Ishikawa (cell line): ENCODE data around the gene WDR48.

ENCODE experiments used
- CEBPB ChIP-seq: IDR thresholded peaks from 2 replicates; pipeline ENCODE4 v1.6.1; 2012
- CREB1 ChIP-seq: IDR thresholded peaks from 2 replicates; pipeline ENCODE4 v1.6.1; 2012; ENCODE audit warnings: low read depth
- EGR1 ChIP-seq: IDR thresholded peaks from 2 replicates; pipeline ENCODE4 v1.6.1; 2012
- EP300 ChIP-seq: IDR thresholded peaks from 2 replicates; pipeline ENCODE4 v1.6.1; 2012; ENCODE audit warnings: borderline replicate concordance
- MAX ChIP-seq: IDR thresholded peaks from 2 replicates; pipeline ENCODE4 v1.6.1; 2012
- NFIC ChIP-seq: IDR thresholded peaks from 2 replicates; pipeline ENCODE4 v1.6.1; 2012
- RAD21 ChIP-seq: IDR thresholded peaks from 2 replicates; pipeline ENCODE4 v1.6.1; 2012; ENCODE audit warnings: low read depth
- REST ChIP-seq: IDR thresholded peaks from 2 replicates; pipeline ENCODE4 v1.6.1; 2012; ENCODE audit warnings: low read depth, mild to moderate bottlenecking
- TAF1 ChIP-seq: IDR thresholded peaks from 2 replicates; pipeline ENCODE4 v1.6.1; 2012; ENCODE audit warnings: low read depth, mild to moderate bottlenecking
- TEAD4 ChIP-seq: IDR thresholded peaks from 2 replicates; pipeline ENCODE4 v1.6.1; 2012
- YY1 ChIP-seq: IDR thresholded peaks from 2 replicates; pipeline ENCODE4 v1.6.1; 2012; ENCODE audit warnings: low read depth
- ZBTB7A ChIP-seq: IDR thresholded peaks from 2 replicates; pipeline ENCODE4 v1.6.1; 2012; ENCODE audit warnings: low read depth
- TF ChIP-seq, protein P1 (sequence below): IDR thresholded peaks from 2 replicates; pipeline ENCODE4 v1.6.1; 2012

DNA sequence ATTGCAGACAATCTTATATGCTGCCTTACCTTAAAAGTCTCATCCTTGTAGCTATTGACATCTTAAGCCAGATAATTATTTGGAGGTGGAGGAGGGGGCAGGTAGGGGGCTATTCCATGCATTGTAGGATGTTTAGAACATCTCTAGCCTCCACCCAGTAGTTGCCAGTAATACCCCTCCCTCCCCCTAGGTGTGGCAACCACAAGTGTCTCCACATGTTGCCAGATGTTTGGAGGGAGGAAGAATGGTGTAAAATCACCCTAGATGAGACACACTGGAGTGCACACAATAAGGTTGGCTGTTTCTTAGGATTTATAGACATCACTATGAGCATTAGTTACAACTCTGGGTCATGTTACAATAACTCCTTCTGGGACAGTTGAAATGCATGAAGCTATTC is 28.2 kb downstream of the WDR48 start:
- TF ChIP-seq EP300, result no peak
- no peak for TF ChIP-seq CEBPB
- no peak for TF ChIP-seq ZBTB7A
- no peak for TF ChIP-seq REST
- no peak for TF ChIP-seq YY1
- no peak for TF ChIP-seq MAX
- no peak for TF ChIP-seq CREB1
- TF ChIP-seq, protein P1, sequence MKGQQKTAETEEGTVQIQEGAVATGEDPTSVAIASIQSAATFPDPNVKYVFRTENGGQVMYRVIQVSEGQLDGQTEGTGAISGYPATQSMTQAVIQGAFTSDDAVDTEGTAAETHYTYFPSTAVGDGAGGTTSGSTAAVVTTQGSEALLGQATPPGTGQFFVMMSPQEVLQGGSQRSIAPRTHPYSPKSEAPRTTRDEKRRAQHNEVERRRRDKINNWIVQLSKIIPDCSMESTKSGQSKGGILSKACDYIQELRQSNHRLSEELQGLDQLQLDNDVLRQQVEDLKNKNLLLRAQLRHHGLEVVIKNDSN, result no peak
- TF ChIP-seq TAF1, result no peak
- no peak for TF ChIP-seq EGR1
- no peak for TF ChIP-seq TEAD4
- no peak for TF ChIP-seq NFIC
- no peak for TF ChIP-seq RAD21
